GM18508 (cell line): Measurements from ENCODE around the gene ADD2.
"Not testable (repeated sequence)": the region's sequence is repeated elsewhere in the genome, so short reads cannot be mapped to it uniquely, and the experiment has no call there.

Source experiments
- ATAC-seq: cut with Tn5 transposase; IDR thresholded peaks from one replicate; pipeline ENCODE4 v1.9.1; 2021; ENCODE audit warnings: moderate number of reproducible peaks; ENCODE audit not compliant: insufficient read depth, unreplicated experiment

The ADD2 gene

DNA sequence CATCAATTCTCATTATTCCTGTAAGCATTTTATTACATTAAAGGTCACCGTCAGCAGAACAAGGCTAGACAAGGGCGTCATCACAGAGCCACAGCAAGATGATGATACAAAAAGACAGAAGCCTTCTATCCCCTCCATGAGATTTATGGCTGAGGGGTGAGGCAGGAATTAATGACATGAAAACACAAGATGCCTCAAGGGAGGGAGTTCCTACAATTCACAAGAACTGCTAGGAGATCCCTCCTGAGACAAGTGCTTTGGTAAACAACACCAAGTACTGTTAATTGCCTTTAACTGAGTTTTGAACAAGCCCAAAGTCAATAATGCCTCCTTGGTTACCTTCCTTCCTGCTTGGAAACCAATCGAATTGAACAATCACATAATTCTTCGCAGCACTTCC lies 14.1 kb downstream of the ADD2 start:
- no peak for ATAC-seq

DNA sequence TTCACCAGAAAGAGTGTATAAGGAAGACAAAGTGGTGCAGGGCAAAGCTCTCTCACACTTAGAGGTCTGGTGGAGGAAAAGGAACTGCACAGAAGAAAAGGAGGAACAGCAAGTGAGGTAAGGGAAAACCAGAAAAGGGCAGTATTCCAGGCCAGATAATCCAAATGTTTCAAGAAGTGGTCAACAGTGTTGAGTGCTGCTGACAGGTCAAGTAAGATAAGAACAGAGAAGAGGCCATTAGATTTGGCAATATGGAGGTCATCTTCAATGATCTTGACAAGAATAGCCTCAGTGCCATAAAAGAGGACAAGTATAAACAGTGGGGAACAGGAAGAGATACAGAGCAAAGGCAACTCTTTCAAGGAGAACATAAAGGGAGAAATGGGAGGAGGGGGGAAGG lies 15.0 kb downstream of the ADD2 start:
- ATAC-seq = no peak

DNA sequence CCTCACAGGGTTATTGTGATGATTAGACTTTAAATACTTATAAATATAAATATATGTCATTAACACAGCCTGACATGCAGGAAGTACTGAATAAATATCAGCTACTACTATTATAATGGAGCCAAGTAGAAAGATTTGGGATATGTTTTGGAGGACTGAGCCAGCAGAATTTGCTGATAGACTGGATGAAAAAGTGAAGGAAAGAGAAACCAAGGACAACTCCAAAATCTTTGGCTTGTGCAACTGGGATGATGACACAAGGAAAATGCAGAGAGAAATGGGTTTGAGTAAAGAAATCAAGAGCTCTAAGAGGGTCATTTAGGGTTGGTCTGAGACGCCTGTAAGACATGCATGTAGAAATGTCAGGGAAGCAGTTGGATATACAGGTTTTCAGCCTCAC lies 15.6 kb downstream of the ADD2 start:
- ATAC-seq = no peak

DNA sequence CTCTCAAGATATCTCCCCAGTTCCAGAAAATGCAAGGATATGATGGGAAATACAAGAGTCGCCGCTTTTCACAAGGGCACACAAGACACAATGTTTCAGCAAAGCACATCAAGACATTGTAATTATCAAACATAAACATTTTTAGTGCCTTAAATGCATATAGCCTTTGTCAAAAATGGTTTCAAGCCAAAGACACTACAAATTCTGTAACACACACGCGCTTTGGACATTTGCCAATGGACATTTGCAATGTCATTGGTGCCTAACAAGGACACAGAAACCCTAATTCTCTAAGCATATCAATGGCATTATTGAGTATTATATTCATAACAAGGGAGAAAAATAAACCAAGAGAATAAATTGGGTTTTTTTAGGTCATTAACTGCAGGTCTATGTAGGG lies 16.1 kb downstream of the ADD2 start:
- ATAC-seq = no peak

DNA sequence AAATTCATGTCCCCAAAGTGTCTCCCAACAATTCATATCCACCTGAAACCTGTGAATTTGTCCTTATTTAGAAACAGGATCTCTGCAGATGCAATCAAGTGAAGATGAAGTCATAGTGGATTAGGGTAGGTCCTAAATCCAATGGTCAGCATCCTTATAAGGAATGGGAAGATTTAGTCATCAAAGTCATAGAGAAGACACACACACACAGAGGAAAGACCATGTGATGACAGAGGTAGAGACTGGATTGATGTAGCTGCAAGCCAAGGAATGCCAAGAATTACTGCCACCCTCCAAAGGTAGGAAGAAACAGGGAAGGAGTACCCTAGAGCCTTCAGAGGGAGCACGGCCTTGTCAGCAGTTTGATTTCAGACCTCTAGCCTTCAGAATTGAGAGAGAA lies 17.7 kb downstream of the ADD2 start:
- ATAC-seq = no peak

DNA sequence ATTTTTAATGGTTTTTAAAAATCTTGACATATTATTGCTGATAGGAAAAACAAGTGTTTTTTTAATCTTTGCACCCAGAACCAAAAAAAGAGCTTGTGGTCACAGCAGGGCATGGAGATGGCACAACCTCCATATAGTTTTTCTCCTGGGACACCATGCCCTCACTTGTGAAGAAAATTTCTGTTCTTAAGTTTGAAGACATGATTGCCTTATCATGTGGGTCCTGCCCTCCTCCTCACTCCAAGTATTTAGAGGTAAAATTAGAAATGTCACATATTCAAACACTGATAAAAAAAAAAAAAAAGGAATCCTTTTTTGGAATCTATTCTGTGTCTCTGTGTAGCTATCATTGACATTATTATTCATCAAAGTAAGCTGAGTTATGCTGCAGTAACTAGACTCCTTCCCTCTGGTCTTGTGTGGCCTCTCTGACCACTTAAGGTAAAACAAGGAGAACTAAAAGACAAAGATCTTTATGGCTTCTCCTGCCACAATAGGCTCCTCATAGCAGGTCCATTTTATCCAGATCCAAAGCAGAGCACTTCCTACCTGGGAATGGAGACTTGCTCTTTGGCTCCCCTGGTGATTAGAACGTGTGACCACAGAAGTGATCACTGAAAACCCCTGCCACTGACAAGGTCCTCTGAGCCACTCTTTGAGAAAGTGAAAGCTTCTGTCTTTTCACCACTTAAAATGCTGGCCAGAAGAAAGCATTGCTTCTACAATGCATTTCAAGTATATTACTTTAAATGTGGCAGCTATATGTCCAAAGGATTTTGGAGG lies 19.8 kb downstream of the ADD2 start:
- ATAC-seq = no peak

DNA sequence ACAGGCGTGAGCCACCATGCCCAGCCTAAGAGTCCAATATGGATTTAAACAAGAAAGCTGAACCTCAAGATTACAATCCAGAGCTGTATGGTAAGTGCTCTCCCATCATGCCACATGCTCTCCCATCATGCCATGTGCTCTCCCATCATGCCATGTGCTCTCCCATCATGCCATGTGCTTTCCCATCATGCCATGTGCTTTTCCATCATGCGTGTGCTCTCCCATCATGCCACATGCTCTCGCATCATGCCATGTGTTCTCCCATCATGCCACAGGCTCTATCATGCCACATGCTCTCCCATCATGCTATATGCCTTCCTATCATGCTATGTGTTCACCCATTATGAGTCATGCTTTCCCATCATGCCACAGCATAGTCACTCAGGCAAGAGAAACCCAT lies 20.7 kb downstream of the ADD2 start:
- ATAC-seq = no peak

DNA sequence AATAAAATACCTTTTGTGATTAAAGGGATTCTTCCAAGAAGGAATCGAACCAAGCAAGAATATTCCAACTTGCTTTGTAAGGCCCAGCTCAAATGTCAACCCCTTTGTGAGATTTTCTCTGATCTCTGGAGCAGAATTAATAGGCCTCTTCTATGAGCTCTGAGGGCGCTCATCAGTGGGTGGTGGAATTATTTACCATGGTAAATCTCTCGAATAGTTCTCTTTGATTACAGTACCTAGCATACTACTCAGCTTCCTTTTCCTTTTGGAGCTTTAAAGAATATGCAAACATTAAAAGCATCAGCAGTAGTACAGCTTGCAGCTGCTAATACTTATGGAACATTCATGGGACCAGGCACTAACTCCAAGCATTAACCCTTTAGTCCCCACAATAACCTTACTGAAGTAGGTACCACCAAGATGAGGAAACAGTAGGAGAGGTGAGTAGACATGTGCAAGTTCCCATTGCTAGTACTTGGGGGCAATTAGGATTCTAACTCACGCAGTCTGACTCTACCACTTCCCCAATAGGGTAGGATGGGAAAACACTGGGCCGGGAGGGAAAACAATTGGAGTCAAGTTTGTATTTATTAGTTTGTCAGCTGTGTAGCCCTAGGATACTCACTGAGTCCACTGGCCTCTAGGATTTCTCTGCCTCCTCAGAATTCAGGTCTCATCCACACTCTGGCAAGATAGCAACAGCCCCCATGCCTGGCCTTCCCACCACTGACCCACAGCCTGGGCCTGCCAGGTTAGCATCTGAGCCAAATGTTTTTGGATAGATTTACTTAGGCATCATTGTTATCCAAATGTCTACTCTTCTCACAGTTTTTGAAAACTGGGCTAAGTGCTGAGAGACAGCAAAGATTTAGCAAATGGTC lies 21.7 kb downstream of the ADD2 start:
- no peak for ATAC-seq

DNA sequence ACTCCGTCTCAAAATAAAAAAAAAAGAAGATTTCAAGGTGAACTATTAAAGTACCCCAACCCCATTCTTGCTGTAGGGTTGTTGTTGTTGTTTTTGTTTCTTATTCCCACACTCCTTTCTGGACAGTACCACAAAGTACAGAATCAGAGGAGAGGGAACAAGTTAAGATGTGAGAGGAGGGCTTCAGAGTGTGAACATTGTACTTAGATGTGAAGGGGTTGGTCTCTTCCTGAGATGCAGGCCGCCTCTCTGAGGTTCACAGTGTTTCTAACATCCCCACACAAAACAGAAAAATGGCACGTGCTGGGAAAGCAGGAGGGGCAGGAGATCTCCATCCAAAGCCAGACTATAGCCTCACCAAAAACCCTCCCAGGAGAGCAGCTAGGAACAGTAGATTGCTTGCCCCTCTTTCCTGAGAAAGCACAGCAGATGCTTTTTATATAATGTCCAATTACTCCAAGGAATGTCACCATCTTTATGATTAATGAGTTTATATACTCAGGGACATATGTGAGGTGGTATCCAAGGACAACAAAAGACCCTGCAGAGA lies 22.6 kb downstream of the ADD2 start:
- ATAC-seq = no peak

DNA sequence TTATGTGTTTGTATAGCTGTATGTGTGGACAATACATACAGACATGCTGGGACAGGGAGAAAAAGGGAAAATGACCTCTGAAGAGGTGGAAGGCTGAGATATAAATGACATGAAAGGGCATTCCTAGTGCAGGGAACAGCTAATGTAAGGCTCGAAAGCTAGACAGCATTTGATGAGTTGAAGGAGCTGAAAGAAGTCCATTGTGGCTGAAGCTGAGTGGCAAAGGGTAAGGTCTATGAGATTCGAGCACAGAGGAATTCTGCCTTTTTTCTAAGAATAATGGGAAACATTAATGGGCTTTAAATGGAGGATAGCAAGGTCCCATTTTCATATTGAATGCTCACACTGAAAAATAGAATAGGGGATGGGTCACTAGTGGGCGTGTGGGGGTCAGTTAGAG lies 23.6 kb downstream of the ADD2 start:
- ATAC-seq = no peak

DNA sequence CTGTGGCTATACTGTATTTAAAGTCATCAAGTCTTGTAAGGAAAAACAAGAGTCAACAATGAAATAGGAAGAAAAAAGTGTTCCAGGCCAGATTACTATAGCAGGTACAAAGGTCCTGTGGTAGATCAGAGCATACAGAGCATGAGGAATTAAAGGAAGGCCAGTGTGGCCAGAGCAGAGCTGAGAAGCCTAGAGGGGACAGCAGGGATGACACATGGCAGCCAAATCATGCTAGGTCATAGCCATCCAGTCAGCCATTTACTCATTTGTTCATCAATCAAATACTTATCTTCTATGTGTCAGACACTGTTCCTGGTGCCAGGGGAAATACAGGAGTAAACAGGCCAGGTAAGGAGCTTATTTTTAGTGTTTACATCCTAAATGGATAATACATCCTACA lies 24.3 kb downstream of the ADD2 start:
- ATAC-seq = no peak

DNA sequence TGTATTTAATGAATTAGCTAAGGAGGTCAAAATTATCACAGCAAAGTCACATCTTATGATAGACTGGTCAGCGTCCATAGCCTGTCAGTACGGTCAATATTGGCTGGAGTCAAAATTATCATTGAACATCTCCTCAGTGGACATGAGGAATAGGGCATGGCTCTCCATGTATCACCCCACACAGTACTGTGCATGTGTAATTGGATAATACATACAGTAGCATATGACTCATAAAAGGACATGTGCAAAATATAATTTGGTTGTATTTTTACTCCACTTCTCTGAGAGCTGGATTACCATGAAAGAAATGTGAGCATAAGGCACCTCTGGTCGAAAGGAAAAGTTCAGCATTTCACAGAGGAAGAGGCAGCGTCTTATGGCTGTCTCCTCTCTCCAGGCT lies 24.9 kb downstream of the ADD2 start:
- ATAC-seq = no peak

DNA sequence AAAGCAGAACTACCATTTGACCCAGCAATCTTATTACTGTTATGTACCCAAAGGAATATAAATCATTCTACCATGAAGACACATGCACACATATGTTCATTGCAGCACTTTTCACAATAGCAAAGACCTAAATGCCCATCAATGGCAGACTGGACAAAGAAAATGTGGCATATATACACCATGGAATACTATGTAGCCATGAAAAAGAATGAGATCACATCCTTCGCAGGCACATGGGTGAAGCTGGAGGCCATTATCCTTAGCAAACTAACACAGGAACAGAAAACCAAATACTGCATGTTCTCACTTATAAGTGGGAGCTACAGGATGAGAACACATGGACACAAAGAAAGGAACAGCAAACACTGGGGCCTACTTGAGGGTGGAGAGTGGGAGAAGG lies 28.5 kb downstream of the ADD2 start:
- ATAC-seq = not testable (repeated sequence)

DNA sequence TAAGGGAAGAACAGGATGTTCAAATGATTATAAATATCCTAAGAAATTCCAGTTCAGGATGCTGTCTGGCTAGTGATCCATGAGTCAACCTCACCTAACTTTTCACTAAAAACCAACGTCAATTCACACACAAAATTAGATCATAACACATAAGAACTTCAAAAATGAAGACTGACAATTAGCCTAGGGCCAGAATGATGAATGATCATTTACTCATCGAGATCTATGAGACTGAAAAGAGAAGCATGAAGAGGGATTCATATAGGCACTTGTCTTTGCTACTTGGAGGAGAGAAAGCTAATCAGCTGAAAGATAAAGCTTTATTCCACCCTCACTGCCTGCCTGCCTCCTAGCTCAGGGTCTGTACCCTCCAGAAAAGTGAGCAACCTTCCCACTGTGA lies 29.8 kb downstream of the ADD2 start:
- ATAC-seq = no peak

DNA sequence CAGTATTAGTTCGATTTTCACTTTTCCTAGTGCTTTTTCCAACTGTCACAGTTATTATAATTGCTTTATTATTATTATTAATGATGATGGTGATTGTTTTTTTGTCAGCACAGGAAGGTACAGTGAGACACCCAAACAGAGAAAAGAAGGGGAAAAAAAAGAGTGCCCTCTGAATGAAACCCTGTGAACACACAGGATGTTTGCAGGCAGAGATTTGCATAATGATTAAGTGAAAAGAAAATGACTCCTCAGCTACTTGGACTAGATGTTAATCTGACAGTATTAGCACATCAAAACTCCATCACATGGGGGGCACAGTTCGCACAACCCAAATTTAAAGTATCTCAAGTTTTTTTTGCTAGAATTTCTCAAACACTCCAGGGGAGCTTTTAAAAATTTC lies 32.9 kb downstream of the ADD2 start:
- ATAC-seq = no peak

DNA sequence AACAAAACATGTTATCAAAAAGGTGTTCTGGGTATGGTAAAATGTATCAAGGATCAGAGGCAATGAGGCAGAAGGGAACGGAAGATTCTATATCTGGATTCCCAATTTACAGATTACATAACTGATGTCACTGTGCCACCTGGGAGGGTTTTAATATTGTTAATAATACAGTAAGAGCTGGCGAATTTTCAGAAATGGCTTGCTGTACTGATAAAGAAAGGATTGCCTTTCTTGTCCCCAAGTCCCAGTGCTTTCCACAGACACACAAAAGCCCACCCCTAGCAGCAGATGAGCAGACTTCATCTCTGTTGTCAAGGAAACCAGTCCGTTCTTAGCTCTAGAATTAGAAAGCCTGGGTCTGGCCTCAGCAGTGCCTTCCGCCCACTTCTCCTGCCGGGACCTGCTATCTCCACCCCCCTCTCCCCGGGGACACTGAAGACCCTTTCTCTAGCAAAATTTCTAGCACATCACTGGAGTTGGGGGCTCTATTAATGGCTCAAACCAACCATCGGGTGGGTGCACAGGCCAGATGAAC lies 34.3 kb downstream of the ADD2 start:
- ATAC-seq = no peak

DNA sequence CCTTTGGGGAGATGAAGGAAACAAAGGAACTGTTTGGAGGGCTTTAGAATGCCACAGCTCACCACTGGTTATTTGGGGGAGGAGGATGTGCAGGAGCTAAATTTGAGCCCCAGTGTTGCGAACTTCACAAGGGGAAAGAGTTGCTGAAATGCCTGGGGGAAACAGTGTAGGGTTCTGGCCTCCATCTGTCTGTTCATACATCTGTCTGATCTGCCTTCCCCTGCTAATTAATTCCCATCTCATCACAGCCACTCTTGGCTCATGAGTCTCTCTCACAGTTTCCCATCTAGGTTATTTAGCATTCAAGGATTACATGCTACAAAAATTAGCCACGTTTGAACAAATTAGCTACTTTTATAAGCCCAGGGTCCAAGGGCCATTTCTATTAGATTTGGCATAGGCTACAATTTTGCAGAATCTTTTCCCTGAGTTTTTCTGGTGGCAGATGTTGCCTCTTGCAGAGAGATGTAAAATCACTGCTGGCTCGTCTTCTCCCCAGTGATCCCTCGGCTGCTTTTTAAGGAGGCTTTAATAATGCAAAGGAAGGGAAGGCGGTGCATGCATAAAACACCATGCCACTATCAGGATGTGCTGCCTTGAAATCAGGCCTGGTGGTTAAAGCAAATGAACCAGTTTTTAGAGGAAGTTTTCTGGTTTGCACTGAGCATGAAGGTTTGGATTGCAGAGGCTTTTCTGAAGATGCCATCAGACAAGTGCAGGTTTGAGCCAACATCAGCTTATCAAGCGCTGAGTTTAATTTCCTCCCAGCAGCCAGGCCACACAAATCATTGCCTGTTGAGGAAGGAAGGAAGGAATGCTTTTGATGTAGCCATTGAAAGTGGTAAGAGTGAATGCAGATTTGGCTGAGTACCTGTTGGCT lies 35.0 kb downstream of the ADD2 start:
- ATAC-seq = no peak

DNA sequence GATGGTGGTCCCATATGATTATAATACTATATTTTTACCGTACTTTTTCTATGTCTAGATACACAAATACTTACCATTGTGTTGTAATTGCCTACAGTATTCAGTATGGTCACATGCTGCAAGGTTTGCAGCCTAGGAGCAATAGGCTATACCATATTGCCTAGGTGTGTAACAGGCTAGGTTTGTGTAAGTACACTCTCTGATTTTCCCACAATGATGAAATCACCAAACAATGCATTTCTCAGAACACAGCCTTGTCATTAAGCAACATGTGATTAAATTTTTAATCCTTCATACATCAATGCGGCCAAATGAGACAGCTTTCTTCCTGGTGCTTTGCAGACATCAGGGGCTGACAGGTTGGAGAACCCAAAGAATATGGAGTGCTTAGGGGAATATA lies 37.3 kb downstream of the ADD2 start:
- ATAC-seq = no peak

DNA sequence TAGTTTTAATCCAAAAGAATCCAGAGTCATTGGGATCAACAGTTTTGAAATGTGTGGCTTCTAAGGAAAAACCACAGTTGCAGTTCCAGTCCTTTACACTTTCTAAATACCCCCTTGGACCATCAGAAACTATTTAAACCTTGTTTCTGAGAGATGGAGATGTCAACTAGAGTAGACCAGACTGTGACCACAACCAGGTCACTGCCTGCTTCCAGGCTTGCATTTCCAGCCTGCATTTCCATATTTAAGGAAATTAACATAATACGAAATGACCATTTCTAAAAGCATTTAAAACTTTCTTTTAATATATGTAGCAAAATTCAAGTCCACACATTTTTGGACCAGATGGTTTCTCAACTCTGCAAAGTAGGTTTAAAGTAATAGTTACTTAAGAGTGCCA lies 38.4 kb downstream of the ADD2 start:
- ATAC-seq = no peak

DNA sequence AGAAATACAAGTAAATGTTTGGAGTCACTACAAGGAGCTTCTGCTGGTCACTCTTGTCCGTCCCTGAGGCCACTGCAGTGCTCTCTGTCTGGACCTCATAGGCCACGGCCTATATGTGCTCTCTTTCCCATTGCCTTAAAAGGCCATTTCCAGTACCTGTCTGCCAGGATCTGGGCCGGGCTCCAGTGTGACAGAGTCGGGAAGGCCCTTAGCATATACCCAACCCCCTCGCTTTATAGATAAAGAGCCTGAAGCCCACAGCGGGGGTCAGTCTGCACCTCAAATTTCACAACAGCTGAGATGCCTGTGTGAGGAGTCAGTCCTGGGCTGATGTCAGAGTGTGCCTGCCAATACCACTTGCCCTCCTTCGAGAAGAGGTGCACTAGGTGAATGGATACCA lies 39.9 kb downstream of the ADD2 start:
- ATAC-seq = no peak
